Bladder microvascular endothelial cell (primary cell): ENCODE measurements around the gene AFM. TPM values are rescaled to one million over a fixed set of nuclear protein-coding genes. Genes with fewer than 3 reads are reported as not detected.

Experiments used
- total RNA-seq: library from RNA; depleted of rRNA; stranded (reverse); fragments of >200 nt; gene quantifications from 2 replicates; pipeline ENCODE4 v1.2.3, GENCODE V29; 2014

AFM gene, protein sequence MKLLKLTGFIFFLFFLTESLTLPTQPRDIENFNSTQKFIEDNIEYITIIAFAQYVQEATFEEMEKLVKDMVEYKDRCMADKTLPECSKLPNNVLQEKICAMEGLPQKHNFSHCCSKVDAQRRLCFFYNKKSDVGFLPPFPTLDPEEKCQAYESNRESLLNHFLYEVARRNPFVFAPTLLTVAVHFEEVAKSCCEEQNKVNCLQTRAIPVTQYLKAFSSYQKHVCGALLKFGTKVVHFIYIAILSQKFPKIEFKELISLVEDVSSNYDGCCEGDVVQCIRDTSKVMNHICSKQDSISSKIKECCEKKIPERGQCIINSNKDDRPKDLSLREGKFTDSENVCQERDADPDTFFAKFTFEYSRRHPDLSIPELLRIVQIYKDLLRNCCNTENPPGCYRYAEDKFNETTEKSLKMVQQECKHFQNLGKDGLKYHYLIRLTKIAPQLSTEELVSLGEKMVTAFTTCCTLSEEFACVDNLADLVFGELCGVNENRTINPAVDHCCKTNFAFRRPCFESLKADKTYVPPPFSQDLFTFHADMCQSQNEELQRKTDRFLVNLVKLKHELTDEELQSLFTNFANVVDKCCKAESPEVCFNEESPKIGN
- total RNA-seq = not detected in 2 replicates

DNA sequence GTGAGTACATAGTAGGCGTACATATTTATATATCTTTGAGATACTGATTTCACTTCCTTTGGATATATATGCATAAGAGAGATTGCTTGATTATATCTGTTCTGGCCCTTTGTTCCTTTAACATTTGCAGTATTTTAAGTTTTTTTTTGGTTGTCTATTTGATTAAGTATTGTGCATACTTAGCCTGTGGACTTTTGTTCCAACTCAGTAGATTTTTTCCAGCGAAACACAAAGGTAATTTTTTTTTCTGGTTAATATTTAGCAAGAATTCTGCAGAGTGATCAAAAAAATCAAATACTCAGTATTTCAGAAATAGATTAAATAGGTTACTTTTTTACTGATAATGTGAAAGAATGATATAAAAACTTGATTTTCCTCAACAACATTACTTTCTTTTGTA, at the start of gene AFM:
Gene AFM (plus strand): TSS at position 388 of the 400 bp plus-strand sequence. CDS start 31 bp downstream, outside the sequence.

GRCh38 chr4:73435984-73436383, 45.6 kb upstream of the AFM start, which contains the start of gene AFP:
TSS of gene AFP (plus strand) at chr4:73436221. CDS start at chr4:73436263, 42 bp downstream.

Other genes starting within 250 kb of the AFM start
- gene ANKRD17, start 222.9 kb upstream of the AFM start, total RNA-seq = 30.1 and 96.4 TPM in 2 replicates
- not detected in 2 replicates for gene ALB, start 77.5 kb upstream of the AFM start, total RNA-seq
- gene AFP, start 45.5 kb upstream of the AFM start, total RNA-seq = not detected in 2 replicates
- not detected in 2 replicates for gene RASSF6, start 138.7 kb downstream of the AFM start, total RNA-seq